HG02840 (cell line): ENCODE data around the gene ARHGAP18.

Source experiments
- ATAC-seq: cut with Tn5 transposase; IDR thresholded peaks from one replicate; pipeline ENCODE4 v1.9.1; 2021; ENCODE audit warnings: mild to moderate bottlenecking, moderate library complexity, moderate number of reproducible peaks; ENCODE audit not compliant: unreplicated experiment, low FRiP score

The ARHGAP18 gene

DNA sequence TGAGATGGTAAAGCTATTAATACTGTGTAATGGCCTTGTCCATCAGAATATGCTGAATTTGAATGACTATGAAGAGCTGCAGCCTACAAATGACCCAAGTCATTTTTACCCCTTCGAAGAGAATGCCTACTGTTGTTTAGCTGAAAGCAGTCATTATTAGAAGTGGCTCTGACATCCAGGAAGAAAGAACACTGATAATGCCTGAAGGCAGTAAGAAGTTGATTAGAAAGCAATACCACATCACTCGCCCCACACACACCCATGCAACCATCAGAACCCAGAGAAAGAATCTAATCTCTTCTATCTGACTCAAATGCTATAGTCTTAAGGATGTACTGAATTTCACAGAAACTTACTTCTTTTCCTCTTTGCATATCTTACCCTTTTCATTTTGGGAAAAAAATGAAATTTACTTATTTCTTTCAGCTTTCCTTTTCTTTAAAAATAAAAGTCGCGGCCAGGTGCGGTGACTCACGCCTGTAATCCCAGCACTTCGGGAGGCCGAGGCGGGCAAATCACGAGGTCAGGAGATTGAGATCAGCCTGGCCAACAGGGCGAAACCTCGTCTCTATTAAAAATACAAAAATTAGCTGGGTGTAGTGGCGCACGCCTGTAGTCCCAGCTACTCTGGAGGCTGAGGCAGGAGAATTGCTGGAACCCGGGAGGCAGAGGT is 61.0 kb downstream of the ARHGAP18 start:
- ATAC-seq, result no peak

DNA sequence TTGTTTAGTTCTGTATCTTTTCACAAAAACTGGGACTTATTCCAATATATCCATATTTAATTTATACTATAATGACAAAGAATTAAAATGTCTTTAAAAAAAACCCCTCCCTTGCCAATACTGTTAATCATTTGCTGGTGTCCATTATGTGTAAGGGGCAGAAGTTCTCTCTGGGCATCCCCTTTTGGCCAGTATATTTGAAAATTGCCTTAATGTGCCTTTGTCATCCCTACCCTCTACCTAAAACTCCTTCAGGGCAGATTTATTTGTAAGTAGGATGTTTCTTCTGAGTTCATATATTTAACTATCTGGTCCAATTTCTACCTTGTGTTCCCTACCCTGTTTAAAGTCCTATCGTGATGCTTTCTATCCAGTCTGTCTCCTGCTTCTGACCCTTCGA is 62.9 kb downstream of the ARHGAP18 start:
- peak; percentile 43 for ATAC-seq

DNA sequence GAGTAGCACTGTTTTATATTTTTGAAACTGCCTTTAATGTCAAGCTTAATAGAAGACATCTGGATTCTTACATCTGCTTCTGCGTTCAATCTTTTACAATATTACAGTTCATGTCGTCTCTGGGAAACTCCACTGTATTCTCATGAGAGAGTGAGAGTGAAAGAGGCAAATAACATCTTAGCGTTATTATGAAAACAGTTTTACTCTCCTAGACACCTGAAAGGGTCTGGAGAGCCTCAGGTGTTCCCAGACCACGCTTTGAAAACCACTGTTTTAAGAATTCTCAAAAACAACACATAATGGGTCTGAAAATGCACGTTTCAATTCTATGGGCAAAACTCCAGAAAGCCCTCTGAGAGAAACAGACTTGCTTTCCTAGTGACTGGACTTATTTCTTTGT is 63.3 kb downstream of the ARHGAP18 start:
- ATAC-seq, result peak; percentile 88

DNA sequence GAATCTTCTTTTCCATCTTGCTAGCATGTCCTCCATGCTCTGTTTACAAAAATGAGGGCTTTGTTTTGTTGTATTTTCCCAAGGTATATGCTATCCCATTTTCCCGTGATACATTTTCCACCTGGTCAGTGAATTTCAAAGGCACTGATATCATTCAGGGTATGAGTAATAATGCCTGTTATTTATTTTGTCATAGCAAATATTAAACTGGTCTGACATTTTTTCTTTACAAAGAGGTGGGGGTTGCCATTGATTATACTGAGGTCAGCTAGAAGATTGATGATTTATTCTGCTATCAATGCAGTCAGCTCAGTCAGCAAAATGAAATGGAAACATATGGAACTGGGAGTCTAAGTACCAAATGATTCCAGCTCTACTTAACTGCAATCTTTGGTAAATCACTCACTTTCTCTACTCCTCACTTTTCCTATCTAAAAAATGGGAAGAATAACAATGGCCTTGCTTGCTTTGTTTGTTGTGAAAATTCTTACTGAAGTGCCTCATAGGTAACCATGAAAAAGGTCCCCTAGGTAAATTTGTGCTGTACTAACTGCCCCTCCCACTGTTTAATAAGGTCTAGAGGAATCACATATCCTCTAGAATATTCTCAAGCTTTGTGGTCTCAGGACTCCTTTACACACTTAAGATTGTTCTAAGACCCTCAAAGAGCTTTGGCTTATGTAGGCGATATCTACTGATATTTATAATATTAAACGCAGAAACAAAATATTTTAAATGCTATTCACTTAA is 64.0 kb downstream of the ARHGAP18 start:
- no peak for ATAC-seq

DNA sequence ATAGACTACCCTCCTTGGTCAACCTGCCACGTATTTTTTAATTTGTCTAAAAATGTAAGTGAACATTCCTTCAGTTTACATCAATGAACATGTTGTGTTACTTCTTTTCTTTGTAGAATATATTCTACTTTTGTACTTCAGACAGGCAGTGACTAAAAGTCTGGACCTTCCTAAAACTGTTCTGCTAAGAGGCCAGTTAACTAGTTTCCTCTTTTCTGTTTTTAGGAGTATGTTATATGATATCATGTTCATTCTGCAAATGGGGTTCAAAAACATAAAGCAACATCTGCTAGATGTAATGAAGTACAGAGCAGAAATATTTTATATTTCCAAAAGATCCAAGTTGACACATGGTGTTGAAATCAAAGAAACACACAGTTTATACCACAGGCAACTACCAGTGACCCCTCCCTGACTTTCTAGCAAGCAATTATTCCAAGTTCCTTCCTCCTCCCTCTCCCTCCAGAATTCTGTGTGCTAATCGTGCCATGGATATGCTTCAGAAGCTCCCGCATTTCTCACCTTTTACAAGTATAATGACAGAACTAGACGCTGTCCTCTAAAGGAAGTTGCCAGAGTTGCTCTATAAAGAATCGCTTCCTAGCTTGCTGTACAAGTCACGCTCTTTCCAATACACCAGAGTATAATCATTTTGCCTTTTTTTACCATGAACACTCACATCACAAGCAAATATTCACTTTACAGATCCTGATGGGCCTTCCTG is 64.7 kb downstream of the ARHGAP18 start:
- ATAC-seq, result no peak

DNA sequence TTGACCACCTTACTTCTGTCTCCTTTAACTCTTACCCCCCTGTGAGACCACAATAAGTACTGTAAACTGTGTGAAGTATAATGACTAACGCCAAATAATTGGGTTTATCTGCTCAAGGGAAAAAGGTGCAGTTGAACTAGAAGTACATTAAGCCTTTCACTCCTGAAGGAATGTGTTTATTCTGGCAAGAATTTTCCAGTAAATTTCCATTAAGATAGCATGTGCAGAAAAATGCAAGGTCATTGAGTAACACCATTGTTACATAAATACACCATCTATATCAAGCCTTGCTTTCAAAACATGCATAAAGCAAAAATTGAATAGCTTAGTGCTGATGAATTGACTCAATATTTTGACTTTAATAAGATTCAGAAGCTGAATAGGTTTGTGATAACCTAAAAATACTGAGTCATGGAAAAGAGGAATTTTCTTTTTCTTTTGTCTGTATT is 65.4 kb downstream of the ARHGAP18 start:
- no peak for ATAC-seq

DNA sequence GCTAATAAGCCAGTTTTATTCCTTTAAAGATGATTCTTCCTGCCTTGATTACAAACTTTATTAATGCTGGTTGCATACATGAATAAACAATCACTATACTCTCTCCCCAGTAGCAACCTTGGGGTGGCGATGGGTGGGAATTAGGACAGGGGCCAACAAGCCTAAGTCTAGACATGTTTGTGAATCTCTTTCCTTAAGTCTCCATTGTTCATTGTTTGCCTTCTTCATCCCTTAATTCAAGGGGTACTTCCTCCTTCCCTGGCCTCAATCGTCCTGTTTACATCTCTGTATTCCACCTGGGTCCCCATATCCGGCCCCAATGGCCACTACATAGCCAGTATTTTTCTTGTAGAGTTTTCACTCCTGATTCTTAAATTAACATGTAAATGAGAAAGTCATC is 66.0 kb downstream of the ARHGAP18 start:
- ATAC-seq, result no peak

DNA sequence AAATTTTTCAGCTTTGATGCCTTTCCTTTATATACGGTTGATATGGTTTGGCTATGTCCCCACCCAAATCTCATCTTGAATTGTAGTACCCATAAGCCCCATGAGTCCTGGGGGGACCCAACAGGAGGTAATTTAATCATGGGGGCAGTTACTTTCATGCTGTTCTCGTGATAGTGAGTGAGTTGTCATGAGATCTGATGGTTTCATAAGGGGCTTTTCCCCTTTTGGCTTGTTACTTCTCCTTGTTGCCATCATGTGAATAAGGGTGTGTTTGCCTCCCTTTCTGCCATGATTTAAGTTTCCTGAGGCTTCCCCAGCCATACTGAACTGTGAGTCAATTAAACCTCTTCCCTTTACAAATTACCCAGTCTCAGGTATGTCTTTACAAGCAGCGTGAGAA is 66.8 kb downstream of the ARHGAP18 start:
- ATAC-seq, result no peak

DNA sequence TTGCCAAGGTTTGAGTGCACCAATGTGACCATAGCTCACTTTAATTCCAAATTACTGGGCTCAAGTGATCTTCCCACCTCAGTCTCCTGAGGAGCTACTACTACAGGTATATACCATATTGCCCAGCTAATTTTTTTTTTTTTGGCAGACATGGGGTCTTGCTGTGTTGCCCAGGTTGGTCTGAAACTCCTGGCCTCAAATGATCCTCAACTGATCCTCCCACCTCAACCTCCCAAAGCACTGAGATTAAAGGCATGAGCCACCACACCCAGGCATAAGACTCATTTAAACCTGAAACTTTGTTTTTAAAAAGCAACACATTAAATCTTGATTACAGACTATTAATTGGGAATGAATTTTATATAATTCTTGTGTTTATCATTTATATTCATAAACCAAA is 67.7 kb downstream of the ARHGAP18 start:
- no peak for ATAC-seq

DNA sequence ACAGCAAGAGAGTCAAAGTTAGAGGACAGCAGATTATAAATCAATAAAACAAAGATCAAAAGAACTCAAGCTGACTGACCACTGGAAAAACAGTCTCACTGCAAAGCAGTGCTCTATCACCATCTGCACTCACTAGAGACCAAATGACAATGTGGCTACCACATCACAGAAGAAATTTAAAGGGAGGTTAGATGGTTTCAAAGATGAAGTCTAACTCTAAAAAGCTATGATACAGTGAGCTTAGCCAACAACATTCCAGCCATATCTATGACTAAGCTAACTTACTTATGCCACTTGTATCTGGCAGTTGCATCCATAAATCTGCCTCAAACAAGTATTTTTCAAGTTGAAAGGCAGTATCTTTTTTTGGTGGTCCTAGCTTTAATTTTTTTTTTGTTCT is 68.6 kb downstream of the ARHGAP18 start:
- no peak for ATAC-seq

DNA sequence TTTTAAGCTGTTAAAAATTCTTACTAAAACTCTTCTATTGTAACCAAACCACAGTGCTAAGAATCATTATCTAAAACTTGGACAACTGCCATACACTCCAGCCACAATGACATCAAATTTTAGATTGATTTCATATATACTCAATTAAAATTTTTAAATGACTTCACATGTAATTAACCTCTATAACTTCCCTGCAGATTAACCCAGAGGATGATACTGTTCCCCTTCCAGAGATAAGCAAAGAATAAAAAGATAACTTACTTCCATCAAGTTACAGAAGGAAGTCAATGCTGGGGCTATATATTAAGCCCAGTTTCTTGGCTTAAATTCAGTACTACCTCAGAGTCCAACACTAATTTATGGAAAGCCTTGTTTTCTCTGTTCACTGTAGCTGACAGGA is 71.3 kb downstream of the ARHGAP18 start:
- ATAC-seq, result no peak

DNA sequence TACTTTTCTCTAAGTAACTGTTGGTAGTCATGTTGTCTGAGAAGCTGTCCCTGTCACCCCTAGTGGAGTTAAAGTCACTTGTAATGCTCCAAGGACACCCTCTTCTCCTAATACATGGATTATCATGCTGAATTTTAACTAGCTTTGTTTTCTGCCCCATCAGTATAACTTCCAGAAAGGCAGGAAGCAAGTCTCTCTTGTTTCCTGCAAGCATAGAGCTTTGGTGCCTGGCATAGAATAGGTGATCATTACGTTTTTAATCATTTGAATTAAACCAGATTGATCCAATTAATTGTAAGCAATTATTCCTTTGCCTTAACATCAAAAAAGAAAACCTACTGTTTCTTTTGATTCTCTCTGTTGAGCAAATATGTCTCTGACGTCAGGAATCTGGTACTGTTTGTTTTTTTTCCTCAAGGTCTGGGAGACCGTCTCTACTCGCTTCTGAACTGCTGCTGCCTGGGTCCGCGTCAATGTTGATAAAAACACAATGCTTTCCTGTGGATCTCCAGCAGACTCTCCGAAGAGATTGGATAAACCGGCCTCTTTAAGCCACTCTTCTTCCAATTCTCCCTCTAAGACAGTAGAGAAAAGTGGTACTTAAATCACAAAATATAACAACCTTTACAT is 71.8 kb downstream of the ARHGAP18 start:
- no peak for ATAC-seq

DNA sequence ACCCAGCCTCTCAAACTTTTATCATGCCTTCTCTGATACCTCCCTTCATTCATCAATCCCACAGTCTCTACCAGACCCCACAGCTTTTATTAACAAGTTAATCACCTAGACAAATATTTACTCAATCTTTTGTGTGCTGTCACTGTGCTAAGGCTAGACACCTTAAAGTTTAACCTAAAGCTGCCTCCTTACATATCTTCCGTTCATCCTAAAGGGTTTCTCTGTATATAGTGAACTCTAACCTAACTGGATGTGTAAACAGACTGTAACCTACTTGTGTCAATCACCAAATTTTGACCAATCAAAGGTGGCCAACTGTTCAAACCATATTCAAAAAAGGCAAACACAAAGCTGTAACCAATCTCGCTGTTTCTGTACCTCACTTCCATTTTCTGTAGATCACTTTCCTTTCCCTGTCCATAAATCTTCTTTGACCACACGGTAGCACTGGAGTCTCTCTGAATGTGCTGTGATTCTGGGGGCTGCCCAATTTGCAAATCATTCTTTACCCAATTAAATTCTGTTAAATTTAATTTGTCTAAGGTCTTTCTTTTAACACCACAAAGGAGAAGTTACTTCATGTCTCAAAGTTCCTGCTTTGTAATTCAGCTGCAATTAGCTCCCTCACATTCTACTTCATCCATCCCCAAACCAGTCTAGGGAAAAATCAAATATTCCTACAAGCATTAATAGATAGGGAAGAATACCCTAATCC is 72.5 kb downstream of the ARHGAP18 start:
- no peak for ATAC-seq

DNA sequence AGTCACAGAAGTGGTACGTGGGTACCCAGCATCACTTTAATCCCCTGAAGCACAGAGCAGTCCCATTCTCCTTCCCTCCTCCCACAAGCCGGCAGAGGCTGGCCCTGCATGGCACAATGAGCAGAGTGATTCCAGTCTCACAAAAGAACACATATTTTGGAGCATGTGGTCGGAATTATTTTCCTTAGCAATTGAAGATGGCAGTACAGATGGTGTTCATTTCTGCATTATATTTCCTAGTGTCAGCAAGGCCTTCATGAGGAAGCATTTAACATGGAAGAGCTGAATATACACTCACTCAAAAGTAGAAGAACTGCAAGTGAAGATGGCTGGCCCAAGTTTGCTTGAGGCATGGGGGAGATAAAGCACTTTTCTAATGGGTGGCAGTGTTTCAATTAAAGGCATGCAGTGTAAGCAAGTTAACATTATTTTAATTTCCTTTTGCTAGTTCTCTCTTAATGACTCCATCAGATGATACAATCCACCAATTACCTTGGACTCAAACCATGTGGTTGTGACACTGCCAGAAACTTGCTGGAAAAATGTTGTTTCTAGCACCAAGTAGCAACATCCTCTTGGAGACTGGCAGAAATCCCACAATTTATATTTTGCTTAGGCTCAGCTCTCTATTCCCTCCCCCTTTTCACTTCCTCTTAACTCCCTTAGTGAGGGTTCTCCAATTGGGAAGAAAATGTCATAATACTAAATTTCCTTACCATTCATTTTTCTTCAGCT is 74.4 kb downstream of the ARHGAP18 start:
- no peak for ATAC-seq

DNA sequence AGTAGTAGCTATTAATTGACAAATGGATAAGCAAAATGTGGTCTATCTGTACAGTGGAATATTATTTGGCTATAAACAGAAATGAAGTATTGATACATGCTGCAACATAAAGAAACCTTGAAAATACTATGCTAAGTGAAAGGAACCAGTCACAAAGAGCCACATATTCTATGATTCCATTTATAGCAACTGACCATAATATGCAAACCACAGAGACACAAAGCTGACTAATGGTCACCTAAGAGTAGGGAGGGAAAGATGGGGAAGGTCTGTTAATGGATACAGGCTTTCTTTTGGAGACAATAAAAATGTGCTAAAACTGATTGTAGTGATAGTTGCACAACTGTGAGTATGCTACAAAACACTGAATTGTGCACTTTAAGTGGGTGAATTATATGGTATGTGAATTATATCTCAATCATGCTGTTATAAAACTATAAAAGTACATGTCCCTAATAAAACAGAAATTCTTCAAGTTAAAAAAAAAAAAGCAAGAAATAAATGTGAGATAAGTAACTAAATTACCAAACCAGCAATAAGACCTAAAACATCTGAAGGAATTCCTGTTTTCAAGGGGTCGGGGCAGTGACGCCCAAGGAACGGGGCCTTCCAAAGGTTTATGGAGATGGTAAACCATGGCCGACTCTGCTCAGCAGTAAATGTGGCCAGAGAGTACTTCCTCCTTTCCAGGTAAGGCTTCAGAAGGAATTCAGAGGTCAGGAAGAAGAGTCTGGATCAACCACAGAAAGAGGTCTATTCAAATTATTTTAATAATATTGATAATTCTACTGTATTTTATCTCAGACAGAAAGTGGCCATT is 75.4 kb downstream of the ARHGAP18 start:
- no peak for ATAC-seq

DNA sequence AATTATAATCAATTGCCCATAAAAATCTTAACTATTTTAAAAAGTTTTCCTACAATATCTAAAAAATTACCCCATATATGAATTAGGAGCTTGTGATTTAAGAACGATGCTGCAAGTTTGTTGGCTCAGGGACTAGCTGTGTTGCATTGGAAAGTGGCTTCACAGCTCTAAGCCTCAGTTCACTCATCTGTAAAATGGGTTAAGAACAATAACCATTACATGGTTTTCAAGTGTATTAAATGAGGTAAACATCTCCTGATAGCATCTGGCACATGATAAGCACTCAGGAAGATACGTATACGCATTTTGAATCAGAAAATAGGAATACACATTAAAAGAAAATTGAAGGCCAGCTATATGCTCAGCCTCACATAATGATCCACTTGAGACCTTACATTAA is 76.4 kb downstream of the ARHGAP18 start:
- no peak for ATAC-seq

DNA sequence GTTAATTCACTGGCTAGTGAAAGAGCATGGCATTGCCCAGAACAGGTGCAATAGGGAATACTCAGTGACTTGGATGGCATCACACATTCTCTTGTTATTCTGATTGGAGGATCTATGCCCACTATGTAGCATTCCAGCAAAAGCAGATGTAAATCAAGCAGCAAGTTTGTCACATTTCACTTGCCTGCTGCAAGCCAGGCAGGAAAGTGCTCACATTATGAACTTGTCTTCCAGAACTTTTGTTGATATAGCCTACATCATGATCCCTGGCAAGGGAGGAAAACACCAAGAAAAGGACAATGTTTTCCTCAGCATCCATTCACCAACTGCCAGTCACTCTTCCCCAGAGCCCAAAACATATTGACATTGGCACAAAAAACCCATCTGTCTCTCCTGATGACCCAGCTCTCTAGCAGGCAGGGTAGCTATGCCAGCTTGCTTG is 77.8 kb downstream of the ARHGAP18 start:
- no peak for ATAC-seq

DNA sequence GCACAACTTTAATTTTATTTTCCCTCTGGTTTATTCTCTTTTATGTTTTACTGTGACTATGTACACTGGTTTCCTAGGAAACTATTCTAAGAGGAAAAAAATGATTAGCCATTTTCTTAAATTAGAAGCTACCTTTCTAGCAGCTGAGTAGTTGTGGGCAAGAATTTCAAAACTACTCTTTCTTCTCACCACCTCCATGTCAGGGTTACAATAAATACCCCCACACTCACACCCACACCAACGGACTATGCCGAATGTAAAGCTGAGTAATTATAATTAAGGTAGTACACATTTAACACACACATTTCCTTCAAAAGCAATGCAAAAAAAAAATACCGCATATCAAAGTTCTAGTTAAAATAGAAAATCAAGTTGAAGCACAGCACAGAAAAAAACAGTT is 78.9 kb downstream of the ARHGAP18 start:
- ATAC-seq, result no peak

DNA sequence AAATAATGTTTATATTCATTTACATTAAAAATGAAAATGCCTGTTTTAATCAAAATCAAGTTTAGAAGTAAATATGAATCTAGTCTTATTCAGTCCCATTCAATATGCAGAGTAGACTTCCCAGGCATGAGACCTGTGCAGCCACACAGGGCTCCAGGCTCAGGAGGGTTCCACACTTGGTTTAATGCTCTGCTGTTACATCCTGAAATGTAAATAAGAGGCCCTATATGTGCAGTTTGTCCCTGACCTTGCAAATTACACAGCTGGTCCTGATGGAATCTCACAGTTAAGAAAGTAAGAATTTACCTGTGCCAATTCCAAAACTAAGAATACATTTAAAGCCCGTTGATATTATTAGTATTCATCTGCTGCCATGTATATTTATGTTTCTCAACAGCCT is 79.4 kb downstream of the ARHGAP18 start:
- ATAC-seq, result no peak
